Measurements from ENCODE around the gene SETBP1.

The SETBP1 gene

GRCh38 chr18:44766450-44766849, 85.8 kb downstream of the SETBP1 start:
- FAIRE-seq: no peak

DNA sequence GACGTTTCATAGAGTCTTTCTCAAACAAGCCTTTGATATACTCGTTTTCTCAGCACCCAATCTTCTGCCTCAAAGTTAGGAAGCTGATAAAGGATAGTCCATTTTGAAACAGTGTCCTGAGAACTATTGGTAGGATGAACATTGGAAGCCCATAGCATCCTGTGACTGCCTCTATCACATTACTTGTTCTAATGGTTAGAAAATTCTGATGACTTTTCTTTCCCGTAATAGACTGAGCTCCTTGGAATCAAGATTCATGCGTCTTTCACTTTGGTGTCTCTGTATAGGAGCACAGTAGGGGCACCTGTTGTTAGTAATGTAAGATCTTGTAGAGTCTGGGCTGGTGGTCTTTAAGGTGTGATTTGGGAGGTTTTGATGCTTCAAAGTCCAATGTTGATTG, 87.1 kb downstream of the SETBP1 start:
- FAIRE-seq: no peak

GRCh38 chr18:44770641-44771040, 90.0 kb downstream of the SETBP1 start:
- FAIRE-seq: no peak

DNA sequence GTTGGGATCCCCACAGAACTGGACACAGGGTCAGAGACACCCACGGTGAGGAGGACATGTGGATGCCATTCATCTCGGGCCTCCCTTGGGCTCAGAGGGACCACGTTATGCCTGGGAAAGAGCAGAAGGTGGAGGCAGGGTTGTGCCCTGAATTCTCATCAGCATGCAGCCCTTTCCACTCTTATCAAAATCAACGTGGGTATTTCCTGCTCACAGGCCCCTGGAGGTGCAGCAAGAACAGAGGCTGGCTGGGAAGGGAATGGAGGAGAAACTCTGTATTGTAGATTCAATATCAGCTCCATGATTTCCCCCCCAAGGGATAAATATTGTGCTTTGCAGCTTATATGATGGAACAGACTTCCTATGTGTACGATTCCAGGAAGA, 90.9 kb downstream of the SETBP1 start:
- FAIRE-seq: no peak

DNA sequence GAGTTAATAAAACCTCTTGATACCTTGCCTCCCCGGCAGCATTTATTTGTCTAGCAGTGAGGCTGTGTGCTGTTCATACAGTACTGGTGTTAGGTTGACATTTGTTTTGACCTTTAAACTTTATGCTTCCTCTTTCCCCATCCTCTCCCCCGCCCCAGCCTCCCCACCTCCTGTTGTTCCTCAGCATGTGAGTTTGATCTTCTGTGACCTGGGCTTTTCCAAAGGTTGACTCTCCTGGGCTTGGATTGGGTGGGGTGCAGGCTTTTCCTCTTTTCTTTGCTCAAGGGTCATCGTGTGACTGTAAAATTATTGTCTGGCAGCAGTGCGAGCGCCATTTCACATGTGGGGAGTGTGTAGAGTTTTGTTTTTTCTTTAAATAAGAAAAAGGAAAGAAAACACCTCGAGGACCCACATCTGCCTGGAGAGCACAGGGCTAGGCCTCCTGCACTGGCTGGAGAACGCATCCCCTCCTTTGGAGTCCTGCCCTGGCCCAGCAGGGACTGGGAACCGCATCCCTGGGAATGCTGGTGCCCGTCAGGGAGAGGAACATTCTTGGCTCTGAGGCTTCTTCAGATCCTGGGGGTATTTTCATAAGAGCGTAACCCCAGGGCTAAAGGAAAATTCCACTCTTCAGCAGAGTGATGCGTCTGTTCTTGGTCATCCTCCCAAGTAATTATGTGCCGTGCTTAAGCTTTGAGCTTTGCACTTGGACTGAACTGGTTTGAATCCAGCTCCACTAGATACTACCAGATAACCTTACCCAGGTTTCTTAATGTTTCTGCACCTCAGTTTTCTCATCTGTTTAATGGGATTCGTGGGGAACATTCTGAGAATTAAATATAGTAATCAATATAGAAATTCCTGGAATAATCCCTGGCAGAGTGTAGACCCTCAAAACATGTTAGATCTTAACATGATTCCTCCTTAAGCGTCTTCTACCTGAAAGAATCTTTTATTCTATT, 91.5 kb downstream of the SETBP1 start:
- FAIRE-seq: no peak

DNA sequence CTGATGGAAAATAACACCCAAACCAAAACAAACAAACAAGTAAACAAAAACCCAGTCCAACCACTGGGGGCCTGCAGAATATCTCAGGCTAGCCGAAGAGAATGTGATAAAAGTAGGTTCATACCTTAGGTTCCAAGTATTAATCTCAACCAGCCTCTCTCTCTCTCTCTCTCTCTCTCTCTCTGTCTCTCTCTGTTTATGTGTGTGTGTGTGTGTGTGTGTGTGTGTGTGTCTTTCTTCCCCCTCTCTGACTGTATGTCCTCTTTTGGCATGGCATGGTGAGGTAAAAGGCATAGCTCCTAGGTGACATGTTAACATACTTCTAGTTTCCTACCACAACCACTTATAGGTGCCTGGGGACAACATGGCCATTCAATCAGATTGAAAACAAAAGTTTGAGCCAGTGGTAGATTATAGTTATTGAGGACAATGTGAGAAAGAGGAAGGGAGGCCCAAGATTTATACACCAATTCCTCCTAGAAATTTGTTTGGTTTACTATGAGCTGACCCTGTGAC, 93.0 kb downstream of the SETBP1 start:
- no peak for FAIRE-seq

- FAIRE-seq: no peak
These were observed 93.5 kb downstream of the SETBP1 start for GRCh38 chr18:44774191-44774590.

GRCh38 chr18:44777457-44778192, 96.9 kb downstream of the SETBP1 start:
- FAIRE-seq: no peak

GRCh38 chr18:44778788-44779187, 98.1 kb downstream of the SETBP1 start:
- no peak for FAIRE-seq

- FAIRE-seq: no peak
These were observed 99.1 kb downstream of the SETBP1 start for GRCh38 chr18:44779753-44780292.

GRCh38 chr18:44781886-44782285, 101.2 kb downstream of the SETBP1 start:
- peak; percentile 61 for FAIRE-seq

- FAIRE-seq: no peak
These were observed 101.9 kb downstream of the SETBP1 start for GRCh38 chr18:44782617-44783016.

GRCh38 chr18:44783371-44783770, 102.7 kb downstream of the SETBP1 start:
- no peak for FAIRE-seq

DNA sequence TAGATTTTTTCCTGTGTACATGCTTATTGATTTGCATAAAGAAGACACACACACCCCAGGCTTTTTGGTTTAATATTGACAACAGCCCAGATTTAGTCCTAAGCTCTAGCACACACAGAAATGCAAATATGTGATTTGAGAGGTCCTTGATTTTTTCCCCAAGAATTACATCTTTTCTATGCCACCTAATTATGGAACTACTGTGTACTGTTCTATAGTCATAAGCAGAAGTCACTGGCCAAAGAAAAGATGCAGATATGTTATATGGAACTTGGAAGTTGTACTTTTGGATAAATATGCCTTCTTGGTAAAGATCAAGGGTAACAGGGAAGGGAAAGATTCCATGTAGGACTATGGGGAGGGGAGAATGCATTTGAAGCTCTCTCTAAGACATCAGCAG, 105.6 kb downstream of the SETBP1 start:
- no peak for FAIRE-seq

DNA sequence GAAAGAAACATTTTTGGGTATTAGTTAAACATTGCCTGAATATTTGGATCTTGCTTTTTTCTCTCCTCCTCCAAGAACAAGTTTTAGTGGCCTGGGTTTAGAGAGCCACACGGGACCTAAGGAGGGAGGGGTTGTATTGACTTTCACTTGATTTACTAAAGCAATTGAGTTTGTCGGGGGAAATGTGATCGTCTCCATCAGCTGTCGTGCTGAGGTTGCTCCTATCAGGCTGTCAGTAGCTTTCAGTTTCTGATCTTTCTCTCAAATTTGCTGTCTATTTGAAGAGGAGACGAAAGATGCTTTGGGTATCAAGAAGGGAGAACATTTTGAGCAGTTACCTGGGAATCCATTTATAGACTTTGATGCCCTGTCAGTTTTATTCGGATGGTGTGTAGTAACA, 106.0 kb downstream of the SETBP1 start:
- FAIRE-seq: no peak

DNA sequence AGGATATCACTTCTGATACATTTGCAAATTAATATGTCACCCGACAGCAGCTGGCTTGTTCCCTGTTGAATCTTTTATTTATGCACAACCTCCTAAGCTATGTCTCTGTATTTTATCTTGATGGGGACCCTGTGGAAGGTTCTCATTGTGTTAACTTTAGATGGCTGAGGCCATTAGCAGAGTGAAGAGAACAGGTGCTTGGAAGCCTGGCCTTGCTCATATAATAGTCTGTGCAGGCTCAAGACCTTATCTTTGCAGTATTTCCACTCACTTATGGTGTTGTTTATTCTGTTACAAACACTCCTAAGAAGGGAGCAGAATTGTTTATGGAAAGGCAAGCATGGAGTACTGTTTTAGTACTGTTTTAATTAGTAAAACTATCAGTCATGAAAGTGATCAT, 107.6 kb downstream of the SETBP1 start:
- FAIRE-seq: no peak

DNA sequence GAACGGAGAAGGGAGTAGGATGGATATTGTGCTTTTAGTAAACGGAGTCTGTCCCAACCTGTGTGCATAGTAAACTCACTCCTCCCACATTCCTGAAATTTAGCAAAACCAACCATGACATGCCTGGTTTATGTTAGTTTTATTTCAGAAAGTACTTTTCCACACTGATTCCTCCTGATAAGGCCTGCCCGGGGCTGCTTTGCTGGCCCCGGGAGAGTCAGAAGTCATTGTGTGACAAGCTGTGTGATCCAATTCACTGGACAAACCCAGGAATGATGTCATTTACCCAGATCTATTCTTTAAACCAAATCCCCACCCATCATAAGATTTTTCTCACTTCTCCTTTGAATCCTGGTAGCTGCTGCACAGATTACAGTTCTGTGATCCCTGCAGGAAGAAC, 109.0 kb downstream of the SETBP1 start:
- no peak for FAIRE-seq

DNA sequence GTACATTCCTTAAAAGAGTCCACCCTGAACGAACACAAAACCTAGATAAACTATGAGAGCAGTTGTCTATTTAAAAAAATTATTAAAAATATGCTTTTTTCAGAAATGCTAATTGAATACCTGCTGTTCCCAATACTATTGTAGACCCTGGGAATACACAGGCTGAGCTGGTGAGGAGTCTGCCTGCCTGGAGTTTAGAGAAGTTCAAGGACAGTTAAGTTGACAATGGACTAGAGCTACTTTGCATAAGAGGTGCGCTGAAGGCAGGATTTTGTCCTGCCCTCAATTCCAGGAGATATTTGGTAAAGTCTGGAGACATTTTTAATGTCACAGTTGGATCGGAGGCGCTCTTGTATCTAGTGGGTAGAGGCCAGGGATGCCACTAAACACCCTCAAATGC, 110.2 kb downstream of the SETBP1 start:
- FAIRE-seq: no peak

DNA sequence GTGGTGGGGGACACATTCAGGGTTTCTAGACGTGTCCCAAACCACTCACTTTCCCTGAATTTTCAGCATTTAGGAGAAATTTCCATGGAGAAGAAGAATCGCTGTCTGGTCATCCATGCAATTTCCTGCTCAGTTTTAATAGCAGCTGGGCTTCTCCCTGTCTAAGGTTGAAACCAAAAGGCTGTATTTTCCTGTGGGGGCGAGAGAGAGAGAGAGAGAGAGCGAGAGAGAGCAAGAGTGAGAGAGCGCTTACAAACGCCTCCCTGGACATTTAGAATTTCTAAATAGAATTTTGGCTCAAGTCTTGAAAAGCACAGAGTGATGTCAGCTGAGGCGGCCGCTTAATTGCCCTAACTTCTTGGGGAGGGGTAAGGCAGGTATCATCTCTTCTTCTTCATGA, 110.8 kb downstream of the SETBP1 start:
- no peak for FAIRE-seq

- FAIRE-seq: no peak
These were observed 111.9 kb downstream of the SETBP1 start for GRCh38 chr18:44792456-44793061.

- no peak for FAIRE-seq
These were observed 112.5 kb downstream of the SETBP1 start for GRCh38 chr18:44793194-44793593.

DNA sequence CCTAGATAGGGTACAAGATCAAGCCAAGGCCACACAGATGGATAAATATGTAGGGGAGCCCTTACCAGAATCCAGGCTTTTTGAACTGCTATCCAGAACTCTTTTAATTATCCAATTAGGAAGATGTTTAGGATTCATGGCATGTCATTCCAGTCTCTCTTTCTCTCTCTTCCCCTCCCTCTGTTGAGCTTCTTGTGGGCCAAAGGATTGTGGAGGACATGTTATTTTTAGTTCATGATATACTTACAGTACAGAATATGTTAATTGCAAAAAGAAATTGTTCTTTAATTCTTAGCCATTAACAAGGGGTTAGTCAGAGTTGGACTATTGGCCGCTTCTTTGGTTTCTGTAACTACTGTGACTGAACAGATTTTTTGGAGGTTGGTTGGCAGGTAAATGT, 113.0 kb downstream of the SETBP1 start:
- no peak for FAIRE-seq

DNA sequence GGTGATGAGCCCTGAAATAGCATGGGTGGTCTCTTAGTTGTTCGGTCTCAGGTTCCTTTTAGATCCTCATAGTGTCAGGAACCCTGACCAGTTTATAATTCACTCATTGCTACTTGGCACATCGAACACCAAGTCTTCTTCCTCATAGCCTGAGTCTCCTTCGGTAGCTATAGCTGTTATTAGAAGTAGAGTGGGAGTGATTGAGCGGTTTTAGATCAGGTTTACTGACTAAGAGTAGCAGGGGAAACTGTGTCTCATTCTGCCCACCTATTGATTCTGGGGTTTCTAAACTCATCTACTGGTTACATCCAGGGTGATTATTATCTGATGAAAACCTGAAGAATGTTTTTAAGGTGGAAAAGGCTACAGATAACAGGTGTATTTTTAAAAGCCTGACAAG, 114.6 kb downstream of the SETBP1 start:
- no peak for FAIRE-seq
